PC-3 (cell line): Measurements from ENCODE around the gene MDGA2.

Experiments used
- EZH2 ChIP-seq: fragments of 300-600 bp; sonication (generic); IDR thresholded peaks from one replicate; pipeline ENCODE4 v1.6.1; 2017; ENCODE audit warnings: antibody characterized with exemption, mild to moderate bottlenecking, low read length; ENCODE audit not compliant: unreplicated experiment
- EZH2phosphoT487 ChIP-seq: fragments of 300-600 bp; sonication (generic); IDR thresholded peaks from 2 replicates; pipeline ENCODE4 v1.6.1; 2018; ENCODE audit warnings: mild to moderate bottlenecking, antibody characterized with exemption, low read length, borderline replicate concordance
- TF ChIP-seq, protein P1 (sequence below): fragments of 300-600 bp; sonication (generic); conservative IDR thresholded peaks from 2 replicates; pipeline ENCODE4 v1.5.1; 2017; ENCODE audit warnings: antibody characterized with exemption, low read depth, mild to moderate bottlenecking, low read length

DNA sequence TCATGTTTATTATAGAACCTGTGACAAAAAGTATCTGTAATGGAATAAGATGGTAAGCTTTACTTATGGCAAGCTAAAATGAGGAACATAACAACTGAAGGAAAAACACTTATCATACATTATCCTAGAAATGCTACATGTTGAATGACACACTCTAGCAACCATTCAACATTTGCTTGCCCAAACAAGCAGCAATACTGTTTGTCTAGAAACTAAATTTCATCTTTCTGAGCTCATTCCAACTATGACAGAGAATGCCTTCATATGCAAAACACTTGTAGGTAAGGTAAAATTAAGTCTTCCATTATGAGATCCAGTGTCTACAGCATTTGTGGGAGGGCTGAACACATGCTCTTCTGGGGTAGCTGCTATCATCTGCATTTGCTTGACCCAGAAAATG is 108.1 kb downstream of the MDGA2 start:
- TF ChIP-seq, protein P1, sequence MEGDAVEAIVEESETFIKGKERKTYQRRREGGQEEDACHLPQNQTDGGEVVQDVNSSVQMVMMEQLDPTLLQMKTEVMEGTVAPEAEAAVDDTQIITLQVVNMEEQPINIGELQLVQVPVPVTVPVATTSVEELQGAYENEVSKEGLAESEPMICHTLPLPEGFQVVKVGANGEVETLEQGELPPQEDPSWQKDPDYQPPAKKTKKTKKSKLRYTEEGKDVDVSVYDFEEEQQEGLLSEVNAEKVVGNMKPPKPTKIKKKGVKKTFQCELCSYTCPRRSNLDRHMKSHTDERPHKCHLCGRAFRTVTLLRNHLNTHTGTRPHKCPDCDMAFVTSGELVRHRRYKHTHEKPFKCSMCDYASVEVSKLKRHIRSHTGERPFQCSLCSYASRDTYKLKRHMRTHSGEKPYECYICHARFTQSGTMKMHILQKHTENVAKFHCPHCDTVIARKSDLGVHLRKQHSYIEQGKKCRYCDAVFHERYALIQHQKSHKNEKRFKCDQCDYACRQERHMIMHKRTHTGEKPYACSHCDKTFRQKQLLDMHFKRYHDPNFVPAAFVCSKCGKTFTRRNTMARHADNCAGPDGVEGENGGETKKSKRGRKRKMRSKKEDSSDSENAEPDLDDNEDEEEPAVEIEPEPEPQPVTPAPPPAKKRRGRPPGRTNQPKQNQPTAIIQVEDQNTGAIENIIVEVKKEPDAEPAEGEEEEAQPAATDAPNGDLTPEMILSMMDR = no peak
- TF ChIP-seq EZH2 = no peak
- no peak for TF ChIP-seq EZH2phosphoT487
